ENCODE measurements around the gene PDCL3.

Gene PDCL3

DNA sequence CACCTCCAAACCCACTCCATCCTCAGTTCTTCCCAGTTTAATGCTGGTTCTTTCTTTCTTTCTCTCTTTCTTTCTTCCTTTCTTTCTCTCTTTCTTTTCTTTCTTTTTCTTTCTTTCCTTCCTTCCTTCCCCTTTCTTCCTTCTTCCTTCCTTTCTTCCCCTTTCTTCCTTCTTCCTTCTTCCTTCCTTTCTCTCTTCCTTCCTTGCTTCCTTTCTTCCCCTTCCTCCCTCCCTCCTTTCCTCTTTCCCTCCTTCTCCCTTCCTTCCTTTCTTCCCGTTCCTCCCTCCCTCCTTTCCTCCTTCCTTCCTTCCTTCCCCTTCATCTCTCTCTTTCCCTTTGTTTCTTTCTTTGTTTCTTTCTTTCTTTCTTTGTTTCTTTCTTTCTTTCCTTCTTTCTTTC, 50.9 kb downstream of the PDCL3 start:
- FAIRE-seq: no peak

DNA sequence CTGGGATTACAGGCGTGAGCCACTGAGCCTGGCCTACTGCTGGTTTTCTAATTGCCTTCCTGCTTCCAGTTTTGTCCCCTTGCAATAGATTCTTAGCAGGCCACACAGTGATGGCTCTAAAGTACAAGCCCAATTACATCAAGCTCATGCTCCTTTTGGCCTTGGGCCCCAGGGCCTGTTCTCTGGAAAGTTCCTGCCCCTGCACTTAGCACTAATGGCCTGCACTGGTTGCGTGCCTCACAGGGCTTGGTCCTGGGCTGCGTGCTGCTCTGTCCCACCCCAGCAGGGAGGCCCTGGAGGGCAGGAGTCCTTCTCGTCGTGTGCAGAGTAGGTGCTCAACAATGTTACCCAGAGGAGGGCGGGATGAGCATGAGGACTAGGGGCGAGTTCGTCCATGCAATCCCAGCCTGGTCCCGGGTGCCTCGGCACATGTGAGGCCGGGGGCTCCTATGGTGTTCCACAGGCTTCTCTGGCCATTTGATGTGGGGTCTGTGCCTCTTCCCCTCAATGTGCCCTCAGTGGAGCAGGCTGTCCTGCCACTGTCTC, 51.7 kb downstream of the PDCL3 start:
- FAIRE-seq: no peak

GRCh38 chr2:100615471-100615870, 52.7 kb downstream of the PDCL3 start:
- FAIRE-seq: no peak

- no peak for FAIRE-seq
Measured at GRCh38 chr2:100615886-100616285, 53.1 kb downstream of the PDCL3 start.

DNA sequence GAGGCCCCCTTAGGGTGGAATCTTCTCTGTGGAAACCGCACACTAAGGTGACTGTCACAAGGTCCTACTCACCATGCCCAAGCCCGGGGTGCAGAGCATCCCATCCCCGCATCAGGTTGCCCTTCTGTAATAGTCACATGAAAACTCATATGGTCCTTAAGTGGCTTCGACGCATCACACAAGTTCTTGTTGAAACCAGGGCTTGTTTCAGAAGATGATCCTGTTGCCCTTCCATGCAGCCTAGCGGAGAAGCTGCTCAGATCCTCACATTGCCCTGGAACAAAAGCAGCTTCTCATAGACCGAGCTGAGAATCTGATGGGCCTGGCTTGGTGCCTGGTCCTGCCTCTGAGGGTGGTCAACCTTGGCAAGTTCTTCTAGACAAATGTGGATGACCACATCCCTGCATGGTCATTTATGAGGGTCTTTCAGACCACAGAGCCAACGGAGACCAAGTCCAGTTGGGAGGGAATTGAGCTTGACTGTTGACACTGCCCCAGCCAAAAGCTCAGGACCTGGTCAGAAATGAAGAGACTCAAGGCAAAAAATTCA, 54.1 kb downstream of the PDCL3 start:
- no peak for FAIRE-seq

DNA sequence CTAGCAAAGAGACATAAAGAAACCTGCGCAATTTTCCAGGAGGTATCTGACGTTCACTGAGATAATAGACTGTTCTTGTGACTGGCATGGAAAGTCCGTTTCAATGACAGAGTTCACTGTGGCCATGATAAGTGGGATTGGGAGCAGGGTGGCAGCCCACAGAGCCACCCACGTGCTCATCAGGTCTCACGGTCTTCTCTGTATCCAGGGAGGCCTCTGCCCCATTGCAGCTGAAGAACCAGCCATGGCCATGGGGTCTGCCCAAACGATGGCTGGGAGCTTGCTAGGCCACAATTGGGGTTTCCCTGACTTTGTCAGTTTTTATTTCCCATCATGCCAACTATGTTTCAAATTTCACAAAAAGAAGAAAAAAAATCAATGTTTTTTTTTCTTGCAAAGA, 57.2 kb downstream of the PDCL3 start:
- FAIRE-seq: no peak

- no peak for FAIRE-seq
Measured at GRCh38 chr2:100620481-100620880, 57.7 kb downstream of the PDCL3 start.

- FAIRE-seq: no peak
Measured at GRCh38 chr2:100621371-100621951, 58.7 kb downstream of the PDCL3 start.

DNA sequence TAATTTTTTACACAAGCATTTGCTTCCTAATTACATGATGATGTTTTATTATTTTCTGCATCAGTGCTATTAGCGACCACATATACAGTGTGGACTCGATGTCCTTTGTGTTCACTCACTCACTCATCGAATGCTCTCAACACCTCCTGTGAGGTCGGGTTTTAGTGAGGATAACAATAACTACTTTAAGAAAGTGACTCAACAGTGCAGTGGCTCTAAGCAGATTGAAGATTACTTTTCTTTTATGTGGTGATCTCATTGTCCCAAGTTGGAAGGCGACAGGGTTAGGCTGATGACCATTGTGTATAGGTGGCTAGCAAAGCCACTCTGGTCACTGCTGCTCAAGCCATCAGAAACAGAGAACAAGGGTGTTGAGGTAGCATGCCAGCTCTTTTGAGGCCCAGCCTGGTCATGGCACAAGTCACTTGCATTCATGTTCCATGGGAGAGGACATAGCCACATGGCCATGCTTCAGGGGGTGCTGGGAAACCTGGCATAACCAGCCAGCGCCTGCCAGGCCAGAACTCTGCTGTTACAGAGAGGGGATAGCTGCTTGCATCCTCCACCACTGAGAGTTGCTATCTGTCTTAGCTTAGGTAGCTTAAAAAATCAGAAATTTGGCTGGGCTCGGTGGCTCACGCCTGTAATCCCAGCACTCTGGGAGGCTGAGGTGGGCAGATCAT, 60.4 kb downstream of the PDCL3 start:
- FAIRE-seq: no peak

DNA sequence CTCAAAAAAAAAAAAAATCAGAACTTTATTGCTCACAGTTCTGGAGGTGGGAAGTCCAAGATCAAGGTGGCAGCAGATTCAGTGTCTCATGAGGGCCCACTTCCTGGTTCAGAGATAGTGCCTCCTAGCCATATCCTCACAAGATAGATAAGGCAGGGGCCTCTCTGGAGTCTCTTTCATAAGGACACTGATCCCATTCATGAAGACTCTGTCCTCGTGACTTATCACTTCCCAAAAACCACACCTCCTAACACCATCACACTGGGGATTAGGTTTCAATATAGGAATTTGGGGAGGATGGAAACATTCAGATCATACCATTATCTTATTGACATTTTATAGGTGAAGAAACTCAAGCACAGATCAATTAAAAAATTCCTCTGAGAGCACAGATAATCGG, 61.1 kb downstream of the PDCL3 start:
- no peak for FAIRE-seq

GRCh38 chr2:100624536-100624935, 61.7 kb downstream of the PDCL3 start:
- no peak for FAIRE-seq

GRCh38 chr2:100625717-100626116, 62.9 kb downstream of the PDCL3 start:
- FAIRE-seq: no peak
